KG1 (cell line): ENCODE results near the gene LEPR.
"Not testable (repeated sequence)": the region's sequence is repeated elsewhere in the genome, so short reads cannot be mapped to it uniquely, and the experiment has no call there.

Experiments
- DNase-seq: peaks from one replicate; lab custom pipeline; 2025; lab: John Stamatoyannopoulos, UW

The LEPR gene, protein sequence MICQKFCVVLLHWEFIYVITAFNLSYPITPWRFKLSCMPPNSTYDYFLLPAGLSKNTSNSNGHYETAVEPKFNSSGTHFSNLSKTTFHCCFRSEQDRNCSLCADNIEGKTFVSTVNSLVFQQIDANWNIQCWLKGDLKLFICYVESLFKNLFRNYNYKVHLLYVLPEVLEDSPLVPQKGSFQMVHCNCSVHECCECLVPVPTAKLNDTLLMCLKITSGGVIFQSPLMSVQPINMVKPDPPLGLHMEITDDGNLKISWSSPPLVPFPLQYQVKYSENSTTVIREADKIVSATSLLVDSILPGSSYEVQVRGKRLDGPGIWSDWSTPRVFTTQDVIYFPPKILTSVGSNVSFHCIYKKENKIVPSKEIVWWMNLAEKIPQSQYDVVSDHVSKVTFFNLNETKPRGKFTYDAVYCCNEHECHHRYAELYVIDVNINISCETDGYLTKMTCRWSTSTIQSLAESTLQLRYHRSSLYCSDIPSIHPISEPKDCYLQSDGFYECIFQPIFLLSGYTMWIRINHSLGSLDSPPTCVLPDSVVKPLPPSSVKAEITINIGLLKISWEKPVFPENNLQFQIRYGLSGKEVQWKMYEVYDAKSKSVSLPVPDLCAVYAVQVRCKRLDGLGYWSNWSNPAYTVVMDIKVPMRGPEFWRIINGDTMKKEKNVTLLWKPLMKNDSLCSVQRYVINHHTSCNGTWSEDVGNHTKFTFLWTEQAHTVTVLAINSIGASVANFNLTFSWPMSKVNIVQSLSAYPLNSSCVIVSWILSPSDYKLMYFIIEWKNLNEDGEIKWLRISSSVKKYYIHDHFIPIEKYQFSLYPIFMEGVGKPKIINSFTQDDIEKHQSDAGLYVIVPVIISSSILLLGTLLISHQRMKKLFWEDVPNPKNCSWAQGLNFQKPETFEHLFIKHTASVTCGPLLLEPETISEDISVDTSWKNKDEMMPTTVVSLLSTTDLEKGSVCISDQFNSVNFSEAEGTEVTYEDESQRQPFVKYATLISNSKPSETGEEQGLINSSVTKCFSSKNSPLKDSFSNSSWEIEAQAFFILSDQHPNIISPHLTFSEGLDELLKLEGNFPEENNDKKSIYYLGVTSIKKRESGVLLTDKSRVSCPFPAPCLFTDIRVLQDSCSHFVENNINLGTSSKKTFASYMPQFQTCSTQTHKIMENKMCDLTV

DNA sequence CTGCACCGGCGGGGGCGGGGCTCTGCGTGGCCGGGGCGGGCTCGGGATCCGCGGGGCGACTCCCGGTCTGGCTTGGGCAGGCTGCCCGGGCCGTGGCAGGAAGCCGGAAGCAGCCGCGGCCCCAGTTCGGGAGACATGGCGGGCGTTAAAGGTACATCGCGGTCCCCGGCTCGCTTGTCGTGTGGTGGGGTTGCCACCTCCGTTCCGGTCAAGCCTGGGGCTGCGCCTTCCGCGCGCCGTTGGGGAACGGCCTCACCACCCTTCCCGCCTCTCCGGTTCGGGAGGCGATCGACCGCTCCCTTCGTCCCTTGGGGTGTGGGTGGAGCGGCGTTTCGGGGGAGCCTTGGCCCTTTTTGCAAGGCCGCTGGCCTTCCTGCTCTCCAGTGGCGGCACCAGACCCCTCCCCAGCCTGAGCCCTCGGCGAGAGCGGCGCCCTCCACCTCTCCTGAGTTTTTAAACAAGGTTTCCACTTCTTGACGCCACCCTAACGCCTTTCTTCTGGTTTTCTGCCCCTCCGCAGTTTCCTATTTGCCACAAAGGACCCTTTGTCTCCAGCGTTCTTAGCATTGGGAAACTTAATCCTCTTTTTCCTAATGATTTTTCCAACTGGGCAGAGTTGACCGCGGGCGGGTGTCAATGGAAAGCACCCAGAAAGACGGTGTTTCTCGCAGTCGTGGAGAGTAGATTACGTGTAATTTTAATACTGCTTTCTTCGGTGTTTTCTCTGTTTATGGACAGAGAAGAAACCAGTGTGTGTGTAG, at the start of gene LEPR, which contains the start of gene LEPROT:
TSS of gene LEPR (plus strand) at position 79 of the 761 bp plus-strand sequence. CDS start 144,898 bp downstream, outside the sequence.
TSS of gene LEPROT (plus strand) at position 79 of the 761 bp plus-strand sequence. CDS start at position 136, 57 bp downstream.
- DNase-seq = no peak

DNA sequence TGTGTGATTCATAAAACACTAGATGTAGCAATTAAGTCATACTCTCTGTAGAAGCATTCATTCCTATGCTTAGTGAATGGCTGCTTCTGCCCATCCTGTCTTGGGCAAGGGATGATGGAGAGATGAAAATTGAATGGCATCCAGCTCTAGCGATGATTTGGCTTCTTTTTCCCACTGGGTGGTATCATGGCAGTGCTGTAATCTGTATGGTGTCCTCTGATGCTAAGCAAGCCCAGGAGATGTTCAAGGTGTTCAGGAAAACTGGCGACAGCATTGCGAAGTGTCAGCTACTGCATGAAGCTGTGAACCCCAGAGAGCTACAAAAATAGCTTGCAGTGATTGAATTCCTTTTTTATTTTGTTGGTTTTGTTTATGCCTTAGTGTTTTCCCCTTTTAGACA, 48.9 kb upstream of the LEPR start:
- DNase-seq = no peak

DNA sequence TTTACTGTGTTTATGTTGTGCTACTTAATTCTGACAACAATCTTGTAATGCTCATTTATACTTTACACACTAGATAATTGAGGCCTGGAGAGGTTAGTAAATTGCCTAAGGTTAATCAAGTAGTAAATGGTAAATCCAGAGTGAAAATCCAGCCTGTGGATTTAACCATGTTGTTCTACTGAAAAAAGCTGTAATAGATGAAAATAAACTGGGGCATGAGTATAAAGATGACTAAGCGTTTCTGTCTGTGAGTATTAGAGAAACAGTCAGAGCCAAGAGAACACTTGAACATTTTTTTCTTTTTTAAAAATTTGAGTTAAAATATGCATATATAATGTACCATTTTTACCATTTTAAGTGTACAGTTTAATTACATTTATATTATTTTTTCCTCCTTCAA, 47.9 kb upstream of the LEPR start:
- DNase-seq = no peak

DNA sequence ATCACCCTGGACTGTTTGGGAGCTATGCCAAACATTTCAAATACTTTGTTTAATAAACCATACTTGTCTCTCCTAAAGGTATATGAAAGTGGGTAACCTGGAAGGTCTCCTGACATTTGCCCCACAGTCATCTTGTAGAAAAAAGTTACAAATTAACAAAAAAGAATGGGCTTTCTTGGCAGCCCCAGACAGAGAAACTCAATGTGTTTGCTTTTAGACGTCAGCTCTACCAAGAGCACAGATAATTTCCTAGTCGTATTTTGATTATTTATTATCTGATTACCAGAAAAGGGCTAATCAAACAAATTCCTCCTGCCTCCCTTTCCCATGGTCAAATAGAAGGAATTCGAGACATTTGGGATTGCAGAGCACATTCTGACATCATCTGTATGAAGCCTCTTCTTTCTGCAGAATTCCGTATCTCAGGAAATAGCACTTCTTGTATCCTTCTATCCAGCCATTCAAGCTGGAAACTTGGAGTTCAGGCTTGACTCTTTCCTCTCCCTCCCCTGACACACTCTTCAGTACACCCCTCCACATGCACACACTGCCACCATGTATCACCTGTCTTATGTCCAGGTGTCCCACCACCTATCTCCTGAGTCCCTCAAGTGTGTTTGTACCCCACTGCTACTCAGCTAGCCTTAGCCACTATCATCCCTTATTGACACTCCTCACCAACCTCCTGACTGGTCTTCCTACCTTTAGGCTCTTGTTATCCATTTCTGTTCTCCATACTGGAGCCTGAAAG, 42.8 kb upstream of the LEPR start:
- no peak for DNase-seq

DNA sequence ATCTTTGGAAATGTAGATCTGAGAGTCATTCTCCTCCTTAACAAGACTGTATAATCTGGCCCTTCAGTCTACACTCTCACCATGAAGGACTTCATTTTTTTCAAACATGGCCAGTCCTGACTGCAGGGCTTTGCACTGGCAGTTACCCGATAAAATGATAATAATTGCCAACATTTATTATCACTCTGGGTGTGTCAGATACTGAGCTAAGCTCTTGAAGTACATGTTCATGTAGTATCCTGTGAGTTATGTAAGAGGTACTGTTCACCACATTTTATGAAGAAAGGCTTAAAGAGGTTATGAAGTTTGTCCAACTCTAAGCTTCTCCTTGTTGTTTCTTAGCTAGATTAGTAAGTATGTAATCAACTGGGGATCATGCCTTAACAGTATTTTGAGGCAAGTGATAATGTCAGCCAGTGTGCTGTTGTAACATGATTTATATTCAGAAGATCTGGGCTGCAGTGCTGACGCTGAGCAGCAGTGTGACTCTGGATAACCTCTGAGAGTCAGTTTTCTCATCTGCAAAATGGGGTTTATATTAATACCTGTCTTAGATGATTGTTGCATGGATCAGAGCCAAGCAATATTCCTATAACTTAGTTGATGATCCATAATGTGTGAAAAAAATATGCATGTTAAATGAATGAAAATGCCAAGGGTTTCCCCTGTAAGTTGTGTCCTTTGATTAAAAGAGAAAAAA, 42.1 kb upstream of the LEPR start:
- DNase-seq = no peak

DNA sequence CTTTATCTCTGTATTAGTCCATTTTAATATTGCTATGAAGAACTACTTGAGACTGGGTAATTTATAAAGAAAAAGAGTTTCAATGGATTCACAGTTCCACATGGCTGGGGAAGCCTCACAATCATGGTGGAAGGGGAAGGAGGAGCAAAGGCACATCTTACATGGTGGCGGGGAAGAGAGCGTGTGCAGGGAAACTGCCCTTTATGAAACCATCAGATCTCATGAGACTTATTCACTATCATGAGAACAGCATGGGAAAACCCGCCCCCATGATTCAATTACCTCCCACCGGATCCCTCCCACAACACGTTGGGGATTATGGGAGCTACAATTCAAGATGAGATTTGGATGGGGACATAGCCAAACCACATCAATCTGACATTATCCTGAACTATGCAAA, 36.0 kb upstream of the LEPR start:
- not testable (repeated sequence) for DNase-seq

DNA sequence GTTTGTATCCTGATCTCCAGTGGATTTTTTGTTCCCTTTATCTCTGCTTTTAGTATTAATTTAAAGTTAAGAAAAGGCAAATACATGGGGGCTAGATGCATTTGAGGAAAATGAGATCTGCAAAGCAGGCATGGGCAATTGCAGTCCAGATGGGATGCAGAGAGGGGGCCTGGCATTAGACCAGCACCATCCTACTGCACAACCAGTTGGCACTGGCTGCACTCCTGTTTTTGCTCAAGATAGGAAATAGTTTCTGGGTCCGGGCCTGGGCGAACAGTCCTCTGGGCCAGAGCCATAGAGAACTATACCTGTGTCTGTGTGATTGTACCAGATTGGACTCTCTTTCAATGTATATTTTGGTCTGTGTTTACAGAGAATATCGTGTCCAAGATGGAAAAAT, 34.0 kb upstream of the LEPR start:
- DNase-seq = no peak

DNA sequence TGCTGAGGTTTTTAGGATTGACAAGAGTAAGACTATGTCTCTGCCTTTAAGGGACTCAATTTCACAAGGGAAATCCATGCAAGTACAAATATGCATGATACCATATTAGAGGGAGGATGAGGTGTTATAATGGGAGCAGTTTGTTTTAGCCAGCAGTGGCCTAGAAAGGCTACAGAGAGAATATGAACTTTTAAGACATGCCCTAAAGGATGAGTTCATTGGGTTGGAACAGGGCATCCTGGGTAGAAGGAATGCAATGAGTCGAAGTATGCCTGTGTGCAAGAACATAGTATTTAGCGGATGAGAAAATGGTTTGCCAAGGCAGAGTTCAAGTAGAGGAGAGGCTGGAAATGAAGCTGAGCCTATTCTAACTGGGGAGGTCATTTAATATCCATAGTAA, 32.6 kb upstream of the LEPR start:
- DNase-seq = no peak

DNA sequence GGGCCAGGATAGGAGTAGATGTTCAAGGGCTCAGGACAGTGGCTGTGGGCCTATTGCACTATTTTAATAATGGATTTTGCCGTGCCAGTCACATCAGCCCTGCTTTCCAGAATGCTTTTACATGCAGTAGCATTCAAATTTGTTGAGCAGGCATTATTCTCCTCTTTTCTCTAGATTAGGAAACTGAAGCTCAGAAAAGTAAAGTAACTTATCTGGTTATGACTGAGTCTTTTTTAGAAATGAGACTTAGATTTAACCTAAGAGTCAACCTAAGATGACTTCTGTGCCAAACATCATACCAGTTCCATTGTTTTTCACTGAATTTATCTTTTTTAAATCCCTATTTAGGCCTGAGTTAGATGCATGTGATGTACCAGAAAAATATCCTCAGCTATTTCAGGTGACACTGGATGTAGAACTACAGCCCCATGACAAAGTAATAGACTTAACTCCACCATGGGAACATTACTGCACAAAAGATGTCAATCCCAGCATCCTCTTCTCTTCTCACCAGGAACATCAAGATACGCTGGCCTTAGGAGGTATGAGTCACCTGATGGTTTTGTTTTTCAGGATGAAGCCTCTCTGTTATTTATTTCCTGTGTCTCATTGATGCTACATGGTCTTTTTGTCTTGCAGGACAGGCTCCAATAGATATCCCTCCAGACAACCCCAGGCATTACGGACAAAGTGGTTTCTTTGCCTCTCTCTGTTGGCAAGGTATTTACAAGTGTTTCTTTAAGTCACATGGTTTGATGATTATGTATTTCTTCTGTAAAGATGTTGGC, 31.4 kb upstream of the LEPR start:
- DNase-seq = no peak

DNA sequence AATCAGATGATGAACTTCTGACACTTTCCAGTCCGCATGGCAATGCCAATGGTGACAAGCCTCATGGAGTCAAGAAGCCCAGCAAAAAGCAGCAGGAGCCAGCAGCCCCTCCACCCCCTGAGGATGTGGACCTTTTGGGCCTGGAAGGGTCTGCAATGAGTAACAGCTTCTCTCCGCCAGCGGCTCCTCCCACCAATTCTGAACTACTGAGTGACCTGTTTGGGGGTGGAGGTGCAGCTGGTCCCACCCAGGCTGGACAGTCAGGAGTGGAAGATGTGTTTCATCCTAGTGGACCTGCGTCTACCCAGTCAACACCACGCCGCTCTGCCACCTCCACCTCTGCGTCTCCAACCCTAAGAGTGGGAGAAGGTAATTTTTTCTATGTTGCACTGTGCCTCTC, 28.0 kb upstream of the LEPR start:
- no peak for DNase-seq

DNA sequence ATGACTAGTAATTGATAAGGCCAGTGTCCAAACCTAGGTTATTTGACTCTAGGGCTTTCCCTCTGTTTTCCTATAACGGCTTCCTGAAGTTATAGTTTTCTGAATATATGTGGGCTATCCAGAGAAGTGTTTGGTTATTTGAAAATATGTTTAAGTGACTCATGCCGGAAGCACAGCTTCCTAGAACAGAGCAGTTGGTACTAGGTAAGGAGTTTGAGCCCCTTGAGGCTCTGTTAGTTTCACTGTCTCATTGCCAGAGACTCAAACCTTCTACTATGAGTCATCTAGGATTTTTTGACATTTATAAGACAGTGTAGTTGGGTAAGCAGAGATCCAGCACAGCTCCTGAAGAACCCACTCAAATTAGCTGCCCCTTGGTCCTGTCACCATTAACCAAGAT, 27.1 kb upstream of the LEPR start:
- no peak for DNase-seq

DNA sequence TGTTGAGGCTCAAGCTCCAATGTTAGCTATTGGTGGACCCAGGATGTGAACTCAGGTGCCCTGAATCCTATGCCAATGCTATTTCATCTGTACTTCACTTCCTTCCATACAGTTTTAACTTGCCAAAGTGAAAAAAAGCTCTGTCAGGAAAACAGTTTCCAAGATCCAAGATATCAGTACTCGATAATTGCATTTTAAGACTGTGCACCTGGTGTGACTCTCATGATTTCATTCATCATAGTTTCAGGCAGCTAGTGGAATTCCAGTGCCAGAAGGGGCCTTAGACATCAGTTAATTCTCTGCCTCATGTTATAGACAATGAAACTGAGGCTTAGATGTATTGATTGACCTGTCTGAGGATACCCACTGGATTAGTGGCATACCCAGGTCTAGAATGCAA, 26.5 kb upstream of the LEPR start:
- no peak for DNase-seq

DNA sequence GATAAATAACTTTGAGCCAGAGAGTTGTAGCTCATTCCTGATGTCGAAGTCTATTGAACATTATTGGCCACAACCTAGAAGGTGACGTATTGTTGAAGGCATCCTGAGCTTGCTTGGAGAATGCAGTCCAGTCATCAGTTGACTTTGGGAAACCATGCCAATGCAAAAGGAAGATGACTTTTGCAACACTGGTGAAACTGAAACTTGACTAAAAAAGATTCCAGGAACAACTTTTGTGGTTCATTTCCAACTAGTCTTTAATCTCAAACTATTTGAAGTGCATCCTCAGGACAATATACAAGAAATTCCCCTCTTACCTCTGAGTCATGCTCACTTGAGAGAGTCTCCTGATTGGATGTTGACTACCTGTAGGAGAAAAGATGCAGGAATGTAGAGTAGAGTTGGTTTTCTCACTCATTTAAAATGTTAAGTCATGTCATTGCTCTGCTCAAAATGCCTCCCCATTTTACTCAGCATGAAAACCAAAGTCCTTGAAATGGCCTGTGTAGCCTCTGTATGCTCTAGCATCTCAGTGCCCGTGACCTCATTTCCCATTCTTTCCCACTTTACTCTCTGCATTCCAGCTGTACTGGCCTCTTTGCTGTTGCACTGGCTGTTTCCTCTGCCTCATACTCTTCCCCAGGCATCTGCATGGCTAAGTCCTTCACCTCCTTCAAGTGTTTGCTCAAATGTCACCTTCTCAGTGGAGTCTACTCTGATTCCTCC, 24.4 kb upstream of the LEPR start:
- DNase-seq = no peak

DNA sequence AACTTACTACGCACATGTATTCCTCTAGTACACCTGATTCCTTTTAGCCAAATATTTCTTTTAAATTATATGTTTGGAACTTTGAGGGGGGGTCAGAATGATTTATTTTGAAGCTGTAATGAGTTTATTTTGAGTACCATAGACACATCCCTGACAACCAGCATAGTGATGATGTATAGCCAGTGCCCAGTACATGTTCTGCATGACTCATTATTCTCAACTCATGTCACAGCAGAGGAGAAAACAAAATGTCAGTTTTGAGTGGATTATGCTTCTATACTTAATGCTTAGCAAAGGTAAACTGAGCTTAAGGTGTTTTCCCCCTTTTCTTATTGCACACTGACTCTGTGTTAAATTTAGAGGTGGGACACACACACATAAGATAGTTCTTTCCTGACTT, 22.4 kb upstream of the LEPR start:
- DNase-seq = no peak

DNA sequence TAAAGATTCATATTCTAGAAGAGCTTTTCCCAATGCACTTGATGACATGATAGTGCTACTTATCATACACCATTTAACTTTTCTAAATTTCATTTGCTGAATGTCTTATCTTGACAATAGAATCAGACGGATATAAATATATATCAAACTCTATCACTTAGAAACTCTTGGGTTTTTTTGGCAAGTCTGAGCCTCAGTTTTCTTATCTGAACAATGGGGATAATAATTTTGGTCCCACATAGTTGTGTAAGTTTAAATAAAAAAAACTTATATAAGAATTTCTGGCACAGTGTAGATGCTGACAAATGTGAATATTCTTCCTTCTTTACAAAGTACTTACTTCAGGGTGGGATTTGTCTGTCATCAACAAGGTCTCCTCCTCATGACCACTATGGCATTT, 21.5 kb upstream of the LEPR start:
- DNase-seq = no peak

DNA sequence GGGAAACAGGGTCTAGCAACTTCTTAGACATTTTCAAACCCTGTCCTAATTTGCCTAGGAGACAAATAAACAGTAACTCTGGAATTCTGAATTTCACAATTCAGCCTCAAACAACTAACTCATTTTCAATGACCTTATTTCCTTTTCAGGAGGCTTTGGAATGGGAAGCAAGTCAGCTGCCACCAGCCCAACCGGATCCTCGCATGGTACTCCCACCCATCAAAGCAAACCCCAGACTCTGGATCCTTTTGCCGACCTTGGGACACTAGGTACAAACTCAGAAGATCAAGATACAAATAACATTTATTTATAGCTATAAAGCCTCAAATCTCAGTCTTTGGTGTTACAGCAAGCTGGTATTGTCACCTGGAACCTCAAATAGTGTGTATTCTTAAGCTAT, 18.9 kb upstream of the LEPR start:
- no peak for DNase-seq

DNA sequence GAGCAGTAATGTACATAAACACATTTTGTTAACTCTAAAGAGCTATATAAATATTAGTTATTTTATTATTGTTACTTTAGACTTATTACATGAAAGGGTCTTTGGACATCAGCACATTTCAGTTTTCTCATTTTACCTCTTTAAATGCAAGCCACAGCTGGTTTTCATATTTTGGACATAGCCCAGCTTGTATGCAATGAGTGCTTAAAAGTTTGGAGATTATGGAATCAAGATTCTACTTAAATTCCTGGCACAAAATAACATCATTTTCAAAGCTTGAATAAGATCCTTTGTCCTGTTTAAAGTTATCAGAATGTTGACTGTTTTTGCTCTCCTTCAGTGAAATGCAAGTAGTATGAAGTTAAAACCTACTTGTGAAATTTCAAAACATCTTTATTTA, 15.5 kb upstream of the LEPR start:
- DNase-seq = no peak

DNA sequence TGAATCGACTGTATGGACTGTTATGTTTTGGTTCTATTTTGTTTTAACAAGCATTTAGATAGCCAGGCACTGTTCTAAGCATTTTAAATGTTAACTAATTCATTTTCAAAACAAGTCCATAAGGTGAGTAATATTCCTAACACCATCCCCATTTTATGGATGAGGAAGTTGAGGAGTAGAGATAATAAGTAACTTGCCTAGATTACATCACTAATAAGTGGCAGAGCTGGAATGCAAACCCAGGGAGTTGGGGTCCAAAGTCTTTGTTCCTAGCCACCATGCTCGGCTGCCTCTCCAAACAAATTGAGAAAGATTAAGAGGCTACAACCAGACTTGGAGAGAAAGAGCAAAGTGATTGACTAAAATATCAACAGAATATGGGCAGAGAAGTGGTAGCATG, 12.6 kb upstream of the LEPR start:
- DNase-seq = no peak

DNA sequence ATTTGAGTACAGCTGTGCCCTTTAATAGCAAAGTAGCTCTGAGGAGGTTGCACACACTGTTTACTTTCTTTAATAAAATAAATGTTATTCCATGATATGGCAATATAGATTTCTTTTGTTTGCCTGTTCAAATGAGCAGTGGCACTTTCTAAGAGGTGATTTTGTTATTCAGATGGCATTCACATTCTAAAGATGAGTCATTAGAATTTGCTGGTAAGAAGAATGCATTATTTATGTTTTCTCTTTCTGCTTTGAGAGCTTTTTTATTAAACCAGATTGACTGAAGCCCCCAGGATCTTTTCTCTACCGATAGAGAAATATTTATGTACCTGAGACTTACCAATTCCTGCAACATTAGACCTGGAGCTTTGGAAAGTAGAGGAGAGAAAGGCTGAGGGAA, 11.2 kb upstream of the LEPR start:
- no peak for DNase-seq
